Astrocyte of the hippocampus (primary cell): ENCODE results near the gene MPPED1.

Experiments used
- DNase-seq: peaks from one replicate; pipeline ENCODE4 v3.0.0; 2011; ENCODE audit warnings: low read depth, low spot score

The MPPED1 gene

GRCh38 chr22:43392385-43392989, 19.3 kb upstream of the MPPED1 start:
- DNase-seq, result no peak

GRCh38 chr22:43393132-43393843, 18.5 kb upstream of the MPPED1 start:
- no peak for DNase-seq

GRCh38 chr22:43393844-43394474, 17.9 kb upstream of the MPPED1 start:
- no peak for DNase-seq

GRCh38 chr22:43395086-43395695, 16.6 kb upstream of the MPPED1 start:
- no peak for DNase-seq

GRCh38 chr22:43396321-43396933, 15.4 kb upstream of the MPPED1 start:
- DNase-seq, result no peak

GRCh38 chr22:43396934-43397457, 14.8 kb upstream of the MPPED1 start:
- DNase-seq, result no peak

- no peak for DNase-seq
These were observed 14.0 kb upstream of the MPPED1 start for GRCh38 chr22:43397766-43398165.

- no peak for DNase-seq
These were observed 13.6 kb upstream of the MPPED1 start for GRCh38 chr22:43398246-43398645.

GRCh38 chr22:43398910-43399309, 12.9 kb upstream of the MPPED1 start:
- DNase-seq, result no peak

GRCh38 chr22:43399338-43399979, 12.4 kb upstream of the MPPED1 start:
- no peak for DNase-seq

- DNase-seq, result no peak
These were observed 11.8 kb upstream of the MPPED1 start for GRCh38 chr22:43399980-43400358.

GRCh38 chr22:43400449-43400848, 11.4 kb upstream of the MPPED1 start:
- no peak for DNase-seq

GRCh38 chr22:43401233-43401632, 10.6 kb upstream of the MPPED1 start:
- DNase-seq, result no peak

- DNase-seq, result no peak
These were observed 10.2 kb upstream of the MPPED1 start for GRCh38 chr22:43401661-43402060.

- DNase-seq, result no peak
These were observed 9.7 kb upstream of the MPPED1 start for GRCh38 chr22:43402128-43402527.

GRCh38 chr22:43404673-43405385, 7.0 kb upstream of the MPPED1 start:
- DNase-seq, result no peak

- no peak for DNase-seq
These were observed 5.5 kb upstream of the MPPED1 start for GRCh38 chr22:43406186-43406790.

- no peak for DNase-seq
These were observed 4.2 kb upstream of the MPPED1 start for GRCh38 chr22:43407591-43407990.

GRCh38 chr22:43408009-43408408, 3.8 kb upstream of the MPPED1 start:
- no peak for DNase-seq

GRCh38 chr22:43409046-43409445, 2.8 kb upstream of the MPPED1 start:
- DNase-seq, result no peak
